Measurements from ENCODE around the gene SKIC8. TPM values are rescaled to one million over a fixed set of nuclear protein-coding genes. Genes with fewer than 3 reads are reported as not detected.

Gene SKIC8
- total RNA-seq, 3 donors from 2014 or later, result 35.4 to 41.7 (median 37.6) TPM

DNA sequence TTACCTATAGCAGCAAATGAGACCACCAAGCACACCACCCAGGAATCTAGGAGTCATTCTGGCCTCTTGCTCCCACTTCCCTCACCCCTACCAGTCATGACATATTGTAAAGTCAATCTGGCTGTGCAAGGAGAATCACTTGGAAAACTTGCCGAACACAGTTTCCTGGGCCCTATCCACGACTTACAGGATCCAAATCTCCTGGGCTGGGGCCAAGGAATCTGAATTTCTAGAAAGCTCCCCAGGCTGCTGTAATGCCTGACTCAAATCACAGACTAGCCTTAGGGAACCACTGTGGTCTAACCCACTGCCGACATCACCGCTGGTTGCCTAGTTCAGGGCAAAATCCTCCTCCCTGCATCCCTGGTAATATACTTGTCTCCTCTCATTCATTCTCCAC is 36.6 kb upstream of the SKIC8 start:
- Histone ChIP-seq H3K36me3 (ENCODE audit: low read depth) (no peaks in the 10 kb centered on the region), H3K9me3 (no peaks in the 10 kb centered on the region), H3K4me1 (ENCODE audit: low read depth) (peaks cover 12% of the 10 kb centered on the region), H3K4me3 (no peak overlapping the region)
- no peak for DNase-seq
- no peak for TF ChIP-seq CTCF (IDR thresholded peaks at IDR 0.05)
- intact Hi-C loops (cut with DNase I, micrococcal nuclease), result no loop called here
- ATAC-seq, result no peak

DNA sequence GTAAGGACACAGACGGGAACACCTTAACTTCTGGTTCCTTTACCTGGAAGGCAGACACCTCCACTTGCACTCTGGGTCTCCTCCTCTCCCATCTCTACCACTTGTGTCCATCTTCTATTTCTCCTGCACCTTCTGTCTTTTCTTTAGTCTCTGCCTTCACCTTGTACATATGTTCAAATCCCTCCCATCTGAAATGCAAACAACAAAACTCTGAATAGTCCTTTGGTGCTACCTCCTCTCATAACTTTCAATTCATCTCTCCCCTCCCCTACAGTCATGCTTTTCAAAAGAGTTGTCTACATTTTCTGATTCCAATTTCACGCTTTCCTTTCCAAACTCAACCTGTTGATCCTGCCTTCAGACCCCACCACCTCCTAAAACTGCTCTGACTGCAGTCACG is 35.4 kb upstream of the SKIC8 start:
- no peaks in the 10 kb centered on the region for H3K36me3 ChIP-seq (ENCODE audit: low read depth)

GRCh38 chr15:78329625-78330024 is 30.2 kb upstream of the SKIC8 start:
- intact Hi-C loops (cut with DNase I, micrococcal nuclease), result no loop called here
- Histone ChIP-seq H3K9me3 (no peaks in the 10 kb centered on the region), H3K4me1 (ENCODE audit: low read depth) (no peaks in the 10 kb centered on the region), H3K36me3 (ENCODE audit: low read depth) (no peaks in the 10 kb centered on the region), H3K4me3 (no peak overlapping the region)
- no peak for TF ChIP-seq CTCF (IDR thresholded peaks at IDR 0.05)
- ATAC-seq, result peak; percentile 31
- no peak for DNase-seq

More for the DNA sequence above, 35.4 kb upstream of the SKIC8 start:
- no peak for TF ChIP-seq CTCF (IDR thresholded peaks at IDR 0.05)
- no peak overlapping the region for H3K4me3 ChIP-seq
- no peaks in the 10 kb centered on the region for H3K9me3 ChIP-seq
- H3K4me1 ChIP-seq (ENCODE audit: low read depth), result peaks cover under 1% of the 10 kb centered on the region
- ATAC-seq (no peak), DNase-seq (no peak)
- intact Hi-C loops (cut with DNase I, micrococcal nuclease), result no loop called here

DNA sequence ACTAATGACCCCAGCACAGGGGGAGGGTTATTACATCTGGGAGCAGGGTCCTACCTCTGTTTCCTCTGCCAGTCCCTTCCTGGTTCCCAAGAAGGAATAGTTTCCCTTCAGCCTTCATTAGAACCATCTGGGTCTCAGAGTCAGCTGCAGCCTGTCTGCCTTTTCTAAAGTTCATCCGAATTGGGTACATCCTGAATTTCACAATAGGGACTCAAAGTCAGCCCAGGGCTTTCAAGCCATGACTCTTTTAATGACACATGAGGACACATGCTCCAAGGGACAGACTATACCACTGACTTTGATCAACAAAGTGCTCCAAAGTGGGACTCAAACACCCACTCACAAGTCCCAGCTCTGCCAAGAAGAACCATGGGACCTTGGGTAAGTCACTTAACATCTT is 28.1 kb upstream of the SKIC8 start:
- no peak for DNase-seq
- intact Hi-C loops (cut with DNase I, micrococcal nuclease), result no loop called here
- Histone ChIP-seq H3K4me3 (no peak overlapping the region), H3K36me3 (ENCODE audit: low read depth) (no peaks in the 10 kb centered on the region), H3K9me3 (no peaks in the 10 kb centered on the region), H3K4me1 (ENCODE audit: low read depth) (no peaks in the 10 kb centered on the region)
- no peak for ATAC-seq
- no peak for TF ChIP-seq CTCF (IDR thresholded peaks at IDR 0.05)

GRCh38 chr15:78325092-78325843 is 25.9 kb upstream of the SKIC8 start:
- no peak overlapping the region for H3K4me3 ChIP-seq
- DNase-seq (peak in 2 of 3 donors; percentile 7 to 33), ATAC-seq (peak; percentile 32)
- intact Hi-C loops (cut with DNase I, micrococcal nuclease), result no loop called here
- no peak for TF ChIP-seq CTCF (IDR thresholded peaks at IDR 0.05)
- H3K36me3 ChIP-seq (ENCODE audit: low read depth), result no peaks in the 10 kb centered on the region
- no peaks in the 10 kb centered on the region for H3K9me3 ChIP-seq
- no peaks in the 10 kb centered on the region for H3K4me1 ChIP-seq (ENCODE audit: low read depth)
